ENCODE results near the gene HDAC9. TPM values are rescaled to one million over a fixed set of nuclear protein-coding genes. Genes with fewer than 3 reads are reported as not detected.
A peak's percentile ranks its signal among the peaks of the same experiment; 100 is the strongest.

HDAC9 gene
- total and polyA plus RNA-seq, 2 experiments from 2014 or later, result 3.7 to 9.4 TPM

GRCh38 chr7:18762189-18762588 lies 266.6 kb downstream of the HDAC9 start:
- Histone ChIP-seq H3K27ac (no peak overlapping the region), H3K4me3 (no peak overlapping the region)

GRCh38 chr7:18768256-18768655 lies 272.7 kb downstream of the HDAC9 start:
- Histone ChIP-seq H2AFZ (no peak overlapping the region), H3K9me3 (ENCODE audit: low read depth) (no peaks in the 10 kb centered on the region), H3K27ac (no peak overlapping the region), H3K4me2 (no peak overlapping the region), H3K27me3 (no peaks in the 10 kb centered on the region), H3K79me2 (no peaks in the 10 kb centered on the region), H3K36me3 (replicated peaks; ENCODE audit: insufficient read depth, low read depth) (no peaks in the 10 kb centered on the region), H3K9me2 (replicated peaks; ENCODE audit: insufficient read depth) (no peaks in the 10 kb centered on the region), H3K4me3 (no peak overlapping the region), H3K4me1 (ENCODE audit: insufficient read depth) (peaks cover 6% of the 10 kb centered on the region), H4K20me1 (ENCODE audit: insufficient read depth, poor library complexity, severe bottlenecking) (no peaks in the 10 kb centered on the region)
- TF ChIP-seq CTCF (IDR thresholded peaks at IDR 0.05; ENCODE audit: poor library complexity) (no peak), EZH2phosphoT487 (IDR thresholded peaks at IDR 0.05; ENCODE audit: low read depth, severe bottlenecking, unreplicated experiment) (no peak), EZH2 (IDR thresholded peaks at IDR 0.05; ENCODE audit: borderline replicate concordance) (no peak)
- DNase-seq (ENCODE audit: low spot score), result no peak
- 71% methylated on average over 2 of the region's 2 CpGs for WGBS (ENCODE audit: low lambda C conversion rate, missing lambda C conversion rate)

More at GRCh38 chr7:18762189-18762588, 266.6 kb downstream of the HDAC9 start:
- Histone ChIP-seq H2AFZ (no peak overlapping the region), H3K79me2 (no peaks in the 10 kb centered on the region), H3K36me3 (replicated peaks; ENCODE audit: insufficient read depth, low read depth) (no peaks in the 10 kb centered on the region), H3K4me1 (ENCODE audit: insufficient read depth) (no peaks in the 10 kb centered on the region), H3K9me3 (ENCODE audit: low read depth) (no peaks in the 10 kb centered on the region), H3K27me3 (no peaks in the 10 kb centered on the region), H4K20me1 (ENCODE audit: insufficient read depth, poor library complexity, severe bottlenecking) (no peaks in the 10 kb centered on the region), H3K4me2 (no peak overlapping the region), H3K9me2 (replicated peaks; ENCODE audit: insufficient read depth) (no peaks in the 10 kb centered on the region)
- DNase-seq (ENCODE audit: low spot score), result no peak
- 49% methylated on average over 3 of the region's 3 CpGs for WGBS (ENCODE audit: low lambda C conversion rate, missing lambda C conversion rate)
- TF ChIP-seq EZH2phosphoT487 (IDR thresholded peaks at IDR 0.05; ENCODE audit: low read depth, severe bottlenecking, unreplicated experiment) (no peak), EZH2 (IDR thresholded peaks at IDR 0.05; ENCODE audit: borderline replicate concordance) (no peak)

DNA sequence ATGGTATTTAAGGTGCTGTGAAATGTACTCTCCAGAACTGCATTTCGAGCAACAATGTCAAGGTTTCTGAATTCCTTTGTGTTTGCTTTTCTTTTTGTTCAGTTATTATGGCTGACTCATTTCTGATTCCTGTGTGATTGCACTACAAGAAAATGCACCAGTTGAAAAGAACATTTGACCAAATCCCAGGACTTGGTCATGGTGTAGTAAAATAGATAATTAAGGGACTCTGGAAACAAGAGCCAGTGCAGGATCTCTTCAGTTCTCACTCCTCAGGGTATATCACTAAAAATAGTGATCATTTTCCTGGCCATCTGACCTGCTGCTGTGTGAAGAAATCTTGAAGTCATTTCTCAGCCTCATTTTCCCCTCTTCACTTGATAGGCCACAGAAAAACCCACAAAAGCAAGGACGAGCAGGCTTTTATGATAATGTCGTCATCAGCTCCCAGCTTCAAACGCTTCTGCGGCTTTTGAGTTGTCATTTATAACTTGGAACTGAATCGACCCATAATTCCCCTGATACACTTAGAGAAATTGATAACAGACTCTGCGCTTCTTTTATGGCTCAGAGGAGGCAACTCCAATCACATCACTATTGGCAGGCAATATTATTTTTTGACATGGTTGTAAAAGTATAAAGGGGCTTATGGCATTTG lies 274.7 kb downstream of the HDAC9 start:
- H3K27ac ChIP-seq, result peak overlapping the region; percentile 11
- no peaks in the 10 kb centered on the region for H3K36me3 ChIP-seq (replicated peaks; ENCODE audit: insufficient read depth, low read depth)
- H3K27me3 ChIP-seq, result no peaks in the 10 kb centered on the region
- no peak overlapping the region for H3K4me2 ChIP-seq
- no peak for TF ChIP-seq EZH2 (IDR thresholded peaks at IDR 0.05; ENCODE audit: borderline replicate concordance)
- no peak for TF ChIP-seq CTCF (IDR thresholded peaks at IDR 0.05; ENCODE audit: poor library complexity)
- no peak for TF ChIP-seq EZH2phosphoT487 (IDR thresholded peaks at IDR 0.05; ENCODE audit: low read depth, severe bottlenecking, unreplicated experiment)
- DNase-seq (ENCODE audit: low spot score), result no peak
- H3K79me2 ChIP-seq, result no peaks in the 10 kb centered on the region
- H2AFZ ChIP-seq, result no peak overlapping the region
- H3K9me3 ChIP-seq (ENCODE audit: low read depth), result no peaks in the 10 kb centered on the region
- H3K4me1 ChIP-seq (ENCODE audit: insufficient read depth), result peaks cover 6% of the 10 kb centered on the region
- H4K20me1 ChIP-seq (ENCODE audit: insufficient read depth, poor library complexity, severe bottlenecking), result no peaks in the 10 kb centered on the region
- no peaks in the 10 kb centered on the region for H3K9me2 ChIP-seq (replicated peaks; ENCODE audit: insufficient read depth)
- no peak overlapping the region for H3K4me3 ChIP-seq
- 30% methylated on average over 7 of the region's 7 CpGs for WGBS (ENCODE audit: low lambda C conversion rate, missing lambda C conversion rate)

- Histone ChIP-seq H3K4me3 (no peak overlapping the region), H3K4me2 (no peak overlapping the region), H4K20me1 (ENCODE audit: insufficient read depth, poor library complexity, severe bottlenecking) (no peaks in the 10 kb centered on the region), H3K9me3 (ENCODE audit: low read depth) (no peaks in the 10 kb centered on the region), H3K27ac (no peak overlapping the region), H3K4me1 (ENCODE audit: insufficient read depth) (peaks cover 6% of the 10 kb centered on the region), H2AFZ (no peak overlapping the region), H3K79me2 (no peaks in the 10 kb centered on the region), H3K27me3 (no peaks in the 10 kb centered on the region), H3K9me2 (replicated peaks; ENCODE audit: insufficient read depth) (no peaks in the 10 kb centered on the region), H3K36me3 (replicated peaks; ENCODE audit: insufficient read depth, low read depth) (no peaks in the 10 kb centered on the region)
- TF ChIP-seq EZH2 (IDR thresholded peaks at IDR 0.05; ENCODE audit: borderline replicate concordance) (no peak), CTCF (IDR thresholded peaks at IDR 0.05; ENCODE audit: poor library complexity) (no peak), EZH2phosphoT487 (IDR thresholded peaks at IDR 0.05; ENCODE audit: low read depth, severe bottlenecking, unreplicated experiment) (no peak)
- 12% methylated on average over 3 of the region's 3 CpGs for WGBS (ENCODE audit: low lambda C conversion rate, missing lambda C conversion rate)
- DNase-seq (ENCODE audit: low spot score), result no peak
These were observed 275.3 kb downstream of the HDAC9 start for GRCh38 chr7:18770822-18771221.

All from hepatocyte (in vitro differentiated cells).